Dermis blood vessel endothelial cell (primary cell): Measurements from ENCODE around the gene NDC80. TPM values are rescaled to one million over a fixed set of nuclear protein-coding genes. Genes with fewer than 3 reads are reported as not detected.

Experiments
- total RNA-seq: library from RNA; depleted of rRNA; stranded (reverse); fragments of >200 nt; gene quantifications from 2 replicates; pipeline ENCODE4 v1.2.3, GENCODE V29; 2014

NDC80 gene
- total RNA-seq, 1 donor from 2014 or later, result 9.0 TPM

Other genes starting within 250 kb of the NDC80 start
- 14.3 and 14.8 TPM in 2 replicates for gene METTL4, start 52 bp upstream of the NDC80 start, total RNA-seq
- gene SMCHD1, start 84.2 kb downstream of the NDC80 start, total RNA-seq, result 58.5 and 75.2 TPM in 2 replicates